Spleen (tissue), 7 donors: Measurements from ENCODE around the gene TTC7B.

Experiments
- POLR2A ChIP-seq, 3 donors: fragments of 450-650 bp; IDR thresholded peaks; one replicate each; pipeline ENCODE4 v1.5.1; 2017; ENCODE audit warnings: antibody characterized with exemption in 3 of 3, mild to moderate bottlenecking in 1 of 3
- TF ChIP-seq, protein P1 (sequence below), 11 experiments: fragments of 200-600 bp in 7 of 11; fragments of 450-650 bp in 4 of 11; sonication (generic) in 4 of 11; IDR thresholded peaks in 8 of 11; conservative IDR thresholded peaks in 3 of 11; 1 replicate in 7 of 11; 2 replicates in 4 of 11; pipeline versions ENCODE4 v1.4.0 to v1.8.0; 2016 to 2021; ENCODE audit warnings: antibody characterized with exemption in 11 of 11, inconsistent platforms in 4 of 11, mild to moderate bottlenecking in 1 of 11
- donor health status: DM: no; HTN: no; CAD: no; lungs with moderate emphysema.
- donor health status: DM: no; HTN: no; CAD: no.
- donor health status: DM: no; HTN: no; CAD: no.

DNA sequence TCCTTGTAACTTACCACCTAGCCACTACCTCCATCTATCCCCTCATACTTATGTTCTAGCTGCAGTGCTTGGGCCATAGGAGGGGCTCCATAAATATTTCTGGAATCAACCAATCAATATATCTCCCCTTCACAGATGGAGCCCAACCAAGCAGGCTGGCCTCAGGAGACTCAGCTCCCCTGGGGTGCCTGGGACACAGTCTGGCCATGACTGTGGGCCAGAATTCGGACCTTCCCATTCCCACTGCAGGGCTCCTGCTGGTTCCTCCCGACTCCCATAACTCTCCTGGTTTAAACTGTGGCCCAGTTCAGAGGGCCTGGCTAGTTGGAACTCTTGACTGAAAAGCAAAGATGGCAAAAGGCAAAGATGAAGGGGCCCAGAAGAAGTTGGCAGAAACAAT is 13.0 kb downstream of the TTC7B start:
- TF ChIP-seq, protein P1, sequence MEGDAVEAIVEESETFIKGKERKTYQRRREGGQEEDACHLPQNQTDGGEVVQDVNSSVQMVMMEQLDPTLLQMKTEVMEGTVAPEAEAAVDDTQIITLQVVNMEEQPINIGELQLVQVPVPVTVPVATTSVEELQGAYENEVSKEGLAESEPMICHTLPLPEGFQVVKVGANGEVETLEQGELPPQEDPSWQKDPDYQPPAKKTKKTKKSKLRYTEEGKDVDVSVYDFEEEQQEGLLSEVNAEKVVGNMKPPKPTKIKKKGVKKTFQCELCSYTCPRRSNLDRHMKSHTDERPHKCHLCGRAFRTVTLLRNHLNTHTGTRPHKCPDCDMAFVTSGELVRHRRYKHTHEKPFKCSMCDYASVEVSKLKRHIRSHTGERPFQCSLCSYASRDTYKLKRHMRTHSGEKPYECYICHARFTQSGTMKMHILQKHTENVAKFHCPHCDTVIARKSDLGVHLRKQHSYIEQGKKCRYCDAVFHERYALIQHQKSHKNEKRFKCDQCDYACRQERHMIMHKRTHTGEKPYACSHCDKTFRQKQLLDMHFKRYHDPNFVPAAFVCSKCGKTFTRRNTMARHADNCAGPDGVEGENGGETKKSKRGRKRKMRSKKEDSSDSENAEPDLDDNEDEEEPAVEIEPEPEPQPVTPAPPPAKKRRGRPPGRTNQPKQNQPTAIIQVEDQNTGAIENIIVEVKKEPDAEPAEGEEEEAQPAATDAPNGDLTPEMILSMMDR (IDR thresholded peaks at IDR 0.05 in 8 of 11, conservative IDR thresholded peaks at IDR 0.05 in 3 of 11): no peak
- no peak for TF ChIP-seq POLR2A (IDR thresholded peaks at IDR 0.05)
